ENCODE measurements around the gene RBMS2.

Gene RBMS2

DNA sequence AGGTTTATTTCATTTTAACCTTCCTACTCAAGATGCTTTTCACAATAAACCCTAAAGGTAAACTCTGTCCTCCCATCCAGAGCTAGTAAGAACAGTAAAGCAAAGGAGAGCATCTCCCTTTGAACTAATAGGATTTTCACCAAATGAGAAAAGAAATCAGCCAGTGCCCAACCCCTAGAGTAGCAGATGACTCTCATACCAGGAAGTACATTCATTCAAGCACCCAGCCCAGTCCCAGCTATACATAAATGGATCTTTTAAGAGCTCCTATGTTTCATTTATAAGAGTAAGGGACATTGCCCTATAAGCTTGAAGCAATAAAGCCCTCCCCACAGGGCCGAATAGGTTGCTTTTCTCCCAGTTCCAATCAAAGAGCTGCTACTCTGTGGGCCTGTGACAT lies 100.9 kb downstream of the RBMS2 start:
- ChIA-PET CTCF (interaction anchor here (0.8 to 4.0 kb wide), 4 partner anchors 14 to 63 kb away, joined by 3 to 32 read pairs (median 8); no protein-coding TSS in a partner anchor), POLR2A (interaction anchor here (3.8 kb wide), 1 partner anchor 14 kb away, joined by 14 read pairs; no protein-coding TSS in a partner anchor)
- H3K4me1 ChIP-seq (ENCODE audit: control insufficient read depth, insufficient read depth, low read length): peaks cover 7% of the 10 kb centered on the region
- H3K36me3 ChIP-seq (ENCODE audit: control insufficient read depth in 2 of 2, insufficient read depth in 1 of 2, low read length in 2 of 2): peaks cover 35 to 66% of the 10 kb centered on the region in 2 experiments; a peak in 2 of 3 replicates
- no peak for TF ChIP-seq ZNF37A (tag by site-specific recombination; IDR thresholded peaks at IDR 0.05)
- H3K9me3 ChIP-seq (ENCODE audit: control insufficient read depth, insufficient read depth, low read depth, low read length): no peaks in the 10 kb centered on the region
- H3K4me3 ChIP-seq (ENCODE audit: low read depth, low read length): no peak overlapping the region
- H3K27ac ChIP-seq (ENCODE audit: extremely low read depth, low read depth, low read length): no peak overlapping the region

- H3K36me3 ChIP-seq (ENCODE audit: control insufficient read depth in 2 of 2, insufficient read depth in 1 of 2, low read length in 2 of 2): peaks cover 15 to 35% of the 10 kb centered on the region in 2 experiments; a peak in 2 of 3 replicates
- H3K4me3 ChIP-seq (ENCODE audit: low read depth, low read length): no peak overlapping the region
- H3K4me1 ChIP-seq (ENCODE audit: control insufficient read depth, insufficient read depth, low read length): peaks cover 15% of the 10 kb centered on the region
- POLR2A ChIA-PET: interaction anchor here (0.5 to 1.1 kb wide), 2 partner anchors 9 to 10 kb away, joined by 3 to 7 read pairs; no protein-coding TSS in a partner anchor
- TF ChIP-seq GFI1B (tag by site-specific recombination; IDR thresholded peaks at IDR 0.05) (no peak), ZNF837 (tag by site-specific recombination; IDR thresholded peaks at IDR 0.05) (no peak), ZNF202 (tag by site-specific recombination; IDR thresholded peaks at IDR 0.05; ENCODE audit: borderline replicate concordance) (no peak), ZNF175 (tag by site-specific recombination; IDR thresholded peaks at IDR 0.05) (no peak), PRDM2 (tag by site-specific recombination; IDR thresholded peaks at IDR 0.05; ENCODE audit: borderline replicate concordance) (no peak), ZNF146 (tag by site-specific recombination; IDR thresholded peaks at IDR 0.05) (no peak), ZNF10 (tag by site-specific recombination; IDR thresholded peaks at IDR 0.05) (peak; percentile 22; the same call in 1 of the 2 replicates)
- CTCF ChIA-PET: interaction anchor here (4.0 kb wide), 1 partner anchor 10 kb away, joined by 32 read pairs; no protein-coding TSS in a partner anchor
- no peaks in the 10 kb centered on the region for H3K9me3 ChIP-seq (ENCODE audit: control insufficient read depth, insufficient read depth, low read depth, low read length)
- H3K27ac ChIP-seq (ENCODE audit: extremely low read depth, low read depth, low read length): no peak overlapping the region
Measured at GRCh38 chr12:56626701-56627100, 105.1 kb downstream of the RBMS2 start.

- POLR2A ChIA-PET: interaction anchor here (0.5 to 1.4 kb wide), 15 partner anchors 8 to 501 kb away, joined by 3 to 9 read pairs (median 3); partner anchors contain the start of genes ESYT1, LRP1, NACA and PTGES3
- peaks cover 26% of the 10 kb centered on the region for H3K4me1 ChIP-seq (ENCODE audit: control insufficient read depth, insufficient read depth, low read length)
- peaks cover 15 to 22% of the 10 kb centered on the region in 2 experiments; a peak in 2 of 3 replicates for H3K36me3 ChIP-seq (ENCODE audit: control insufficient read depth in 2 of 2, insufficient read depth in 1 of 2, low read length in 2 of 2)
- no peaks in the 10 kb centered on the region for H3K9me3 ChIP-seq (ENCODE audit: control insufficient read depth, insufficient read depth, low read depth, low read length)
- peak overlapping the region; percentile 88 for H3K27ac ChIP-seq (ENCODE audit: extremely low read depth, low read depth, low read length)
- peak overlapping the region; percentile 95 for H3K4me3 ChIP-seq (ENCODE audit: low read depth, low read length)
- CTCF ChIA-PET: interaction anchor here (0.5 to 2.0 kb wide), 14 partner anchors 8 to 992 kb away, joined by 3 to 30 read pairs (median 5); partner anchors contain the start of gene RBMS2
- peak; percentile 72; the same call in 1 of the 2 replicates for TF ChIP-seq ZNF600 (tag by site-specific recombination; IDR thresholded peaks at IDR 0.05)
- TF ChIP-seq KLF9 (tag by site-specific recombination; IDR thresholded peaks at IDR 0.05; ENCODE audit: low read depth): no peak
- peak; percentile 45 for TF ChIP-seq ZNF629 (tag by site-specific recombination; IDR thresholded peaks at IDR 0.05)
- TF ChIP-seq ZNF248 (tag by site-specific recombination; IDR thresholded peaks at IDR 0.05): no peak
- TF ChIP-seq YY1 (tag by site-specific recombination; IDR thresholded peaks at IDR 0.05): peak; percentile 51; the same call in 1 of the 2 replicates
- TF ChIP-seq KLF10 (tag by site-specific recombination; IDR thresholded peaks at IDR 0.05): 0 out of 2 replicates have a peak, but pooled peaks have one; percentile 27
- TF ChIP-seq, protein P1, sequence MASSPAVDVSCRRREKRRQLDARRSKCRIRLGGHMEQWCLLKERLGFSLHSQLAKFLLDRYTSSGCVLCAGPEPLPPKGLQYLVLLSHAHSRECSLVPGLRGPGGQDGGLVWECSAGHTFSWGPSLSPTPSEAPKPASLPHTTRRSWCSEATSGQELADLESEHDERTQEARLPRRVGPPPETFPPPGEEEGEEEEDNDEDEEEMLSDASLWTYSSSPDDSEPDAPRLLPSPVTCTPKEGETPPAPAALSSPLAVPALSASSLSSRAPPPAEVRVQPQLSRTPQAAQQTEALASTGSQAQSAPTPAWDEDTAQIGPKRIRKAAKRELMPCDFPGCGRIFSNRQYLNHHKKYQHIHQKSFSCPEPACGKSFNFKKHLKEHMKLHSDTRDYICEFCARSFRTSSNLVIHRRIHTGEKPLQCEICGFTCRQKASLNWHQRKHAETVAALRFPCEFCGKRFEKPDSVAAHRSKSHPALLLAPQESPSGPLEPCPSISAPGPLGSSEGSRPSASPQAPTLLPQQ (tag by site-specific recombination; IDR thresholded peaks at IDR 0.05): 0 out of 2 replicates have a peak, but pooled peaks have one; percentile 29
- no peak for TF ChIP-seq ZNF510 (tag by site-specific recombination; IDR thresholded peaks at IDR 0.05; ENCODE audit: insufficient replicate concordance)
- no peak for TF ChIP-seq SP2 (tag by site-specific recombination; IDR thresholded peaks at IDR 0.05)
- no peak for TF ChIP-seq ZNF571 (tag by site-specific recombination; IDR thresholded peaks at IDR 0.05)
- TF ChIP-seq ZNF221 (tag by site-specific recombination; IDR thresholded peaks at IDR 0.05; ENCODE audit: borderline replicate concordance): no peak
- TF ChIP-seq ZBTB7A (tag by site-specific recombination; IDR thresholded peaks at IDR 0.05; ENCODE audit: low read depth): peak; percentile 44; the same call in 1 of the 2 replicates
Measured at GRCh38 chr12:56628671-56629458, 107.2 kb downstream of the RBMS2 start.

Measured in HEK293 (cell line).